GM23338 (cell line): ENCODE results near the gene COBL. TPM values are rescaled to one million over a fixed set of nuclear protein-coding genes. Genes with fewer than 3 reads are reported as not detected.

Experiments
- ATAC-seq: fragments of 200-7000 bp; cut with Tn5 transposase; 3 replicates; pipeline ENCODE4 v1.9.1; 2020
- DNase-seq: peaks from one replicate; pipeline ENCODE4 v3.0.0-alpha.2; 2015; ENCODE audit warnings: low spot score
- H2AFZ ChIP-seq: fragments of 200-600 bp; sonication (generic); 2 replicates; pipeline ENCODE4 v1.8.0; 2016; ENCODE audit warnings: antibody characterized with exemption, mild to moderate bottlenecking, moderate library complexity
- H3F3A ChIP-seq: fragments of 200-600 bp; sonication (generic); replicated peaks from 2 replicates; pipeline ENCODE4 v1.8.0; 2017; ENCODE audit warnings: antibody characterized with exemption, mixed run types, low read depth
- H3K27ac ChIP-seq: fragments of 200-600 bp; sonication (generic); 2 replicates; pipeline ENCODE4 v1.6.1; 2016; ENCODE audit warnings: low read depth
- H3K27me3 ChIP-seq: fragments of 200-600 bp; sonication (generic); 2 replicates; pipeline ENCODE4 v1.8.0; 2016; ENCODE audit warnings: mild to moderate bottlenecking, mixed run types, moderate library complexity; ENCODE audit not compliant: insufficient read depth
- H3K36me3 ChIP-seq: fragments of 200-600 bp; sonication (generic); 2 replicates; pipeline ENCODE4 v1.8.0; 2016; ENCODE audit warnings: mild to moderate bottlenecking; ENCODE audit not compliant: insufficient read depth
- H3K4me1 ChIP-seq: fragments of 200-600 bp; sonication (generic); 2 replicates; pipeline ENCODE4 v1.8.0; 2016; ENCODE audit warnings: mild to moderate bottlenecking, moderate library complexity; ENCODE audit not compliant: insufficient read depth
- H3K4me2 ChIP-seq: fragments of 200-600 bp; sonication (generic); 2 replicates; pipeline ENCODE4 v1.7.1; 2017; ENCODE audit warnings: mixed run types
- H3K4me3 ChIP-seq: fragments of 200-600 bp; sonication (generic); 2 replicates; pipeline ENCODE4 v1.6.1; 2016; ENCODE audit warnings: mixed run types
- H3K79me2 ChIP-seq: fragments of 200-600 bp; sonication (generic); replicated peaks from 2 replicates; pipeline ENCODE4 v1.8.0; 2017; ENCODE audit warnings: mild to moderate bottlenecking; ENCODE audit not compliant: insufficient read depth
- H3K9me2 ChIP-seq: fragments of 200-600 bp; sonication (generic); 2 replicates; pipeline ENCODE4 v1.8.0; 2017; ENCODE audit not compliant: insufficient read depth
- H4K20me1 ChIP-seq: fragments of 200-600 bp; sonication (generic); replicated peaks from 2 replicates; pipeline ENCODE4 v1.8.0; 2017; ENCODE audit warnings: mild to moderate bottlenecking; ENCODE audit not compliant: insufficient read depth
- H3K27ac Mint-ChIP-seq: 2 replicates; pipeline ENCODE4 v1.8.0; 2020; ENCODE audit warnings: inconsistent platforms, mild to moderate bottlenecking, moderate library complexity, mixed read lengths
- H3K27me3 Mint-ChIP-seq: 3 replicates; pipeline ENCODE4 v1.8.0; 2022; ENCODE audit warnings: low read depth, mild to moderate bottlenecking, moderate library complexity, mixed read lengths, inconsistent platforms; ENCODE audit not compliant: insufficient read depth, poor library complexity
- H3K36me3 Mint-ChIP-seq: 3 replicates; pipeline ENCODE4 v1.8.0; 2021; ENCODE audit warnings: low read depth, mild to moderate bottlenecking, inconsistent platforms, moderate library complexity, mixed read lengths
- H3K4me1 Mint-ChIP-seq: 3 replicates; pipeline ENCODE4 v1.8.0; 2020; ENCODE audit warnings: mild to moderate bottlenecking, inconsistent platforms, mixed read lengths
- H3K4me3 Mint-ChIP-seq: 3 replicates; pipeline ENCODE4 v1.8.0; 2021; ENCODE audit warnings: moderate library complexity, mild to moderate bottlenecking, inconsistent platforms, mixed read lengths
- H3K9me3 Mint-ChIP-seq: 3 replicates; pipeline ENCODE4 v1.8.0; 2020; ENCODE audit warnings: moderate library complexity, mild to moderate bottlenecking, inconsistent platforms, mixed read lengths
- CREB1 ChIP-seq: fragments of 250-450 bp; sonication (Bioruptor Pico); IDR thresholded peaks from 2 replicates; pipeline ENCODE4 v1.5.0; 2020; ENCODE audit warnings: low read depth, mild to moderate bottlenecking, moderate library complexity
- EZH2 ChIP-seq: fragments of 200-600 bp; sonication (generic); IDR thresholded peaks from one replicate; pipeline ENCODE4 v1.8.0; 2017; ENCODE audit warnings: antibody characterized with exemption, mild to moderate bottlenecking, low read depth; ENCODE audit not compliant: unreplicated experiment
- EZH2phosphoT487 ChIP-seq: fragments of 200-600 bp; sonication (generic); IDR thresholded peaks from one replicate; pipeline ENCODE4 v1.8.1; 2018; ENCODE audit warnings: antibody characterized with exemption; ENCODE audit not compliant: unreplicated experiment
- JUNB ChIP-seq: IDR thresholded peaks from one replicate; pipeline ENCODE4 v1.6.1; 2016; ENCODE audit warnings: antibody characterized with exemption; ENCODE audit not compliant: unreplicated experiment
- REST ChIP-seq: IDR thresholded peaks from one replicate; pipeline ENCODE4 v1.6.1; 2018; ENCODE audit warnings: antibody characterized with exemption; ENCODE audit not compliant: unreplicated experiment
- ZNF114 ChIP-seq: fragments of 250-450 bp; sonication (Bioruptor Pico); IDR thresholded peaks from 2 replicates; pipeline ENCODE4 v1.5.0; 2020; ENCODE audit warnings: mild to moderate bottlenecking, moderate library complexity
- ZNF331 ChIP-seq: fragments of 250-450 bp; sonication (Bioruptor Pico); IDR thresholded peaks from 2 replicates; pipeline ENCODE4 v1.5.0; 2020; ENCODE audit warnings: low read depth, mild to moderate bottlenecking, moderate library complexity
- ZNF462 ChIP-seq: fragments of 250-450 bp; sonication (Bioruptor Pico); IDR thresholded peaks from 2 replicates; pipeline ENCODE4 v1.5.0; 2020; ENCODE audit warnings: mild to moderate bottlenecking, moderate library complexity
- polyA plus RNA-seq: library from polyadenylated mRNA; unstranded; fragments of >200 nt; fragmentation: Nextera tagmentation; extraction: Ambion mirVana; gene quantifications from 2 replicates; pipeline ENCODE4 v1.2.1, GENCODE V29; 2016
- total RNA-seq: library from RNA; depleted of rRNA; stranded (reverse); fragments of >200 nt; shearing (Covaris generic); gene quantifications from 2 replicates; pipeline ENCODE4 v1.2.3, GENCODE V29; 2014

Gene COBL
- total and polyA plus RNA-seq, 2 experiments from 2014 or later = 18.3 to 51.9 TPM

- TF ChIP-seq ZNF114 (CRISPR knock-in tag) = no peak
- Histone ChIP-seq H3K27ac (no peak overlapping the region), H3K4me2 (no peak overlapping the region), H3K4me1 (peaks cover 10% of the 10 kb centered on the region; the same call in 1 of the 2 replicates), H3F3A (no peaks in the 10 kb centered on the region), H3K36me3 (no peaks in the 10 kb centered on the region; the same call in 1 of the 2 replicates), H3K9me2 (no peaks in the 10 kb centered on the region), H3K4me3 (no peak overlapping the region), H3K27me3 (no peaks in the 10 kb centered on the region), H2AFZ (no peak overlapping the region), H4K20me1 (no peaks in the 10 kb centered on the region), H3K79me2 (no peaks in the 10 kb centered on the region)
- Mint-ChIP-seq H3K27me3 (no peaks in the 10 kb centered on the region), H3K36me3 (no peaks in the 10 kb centered on the region), H3K4me1 (peaks cover 8% of the 10 kb centered on the region), H3K4me3 (no peak overlapping the region), H3K27ac (no peak overlapping the region), H3K9me3 (no peaks in the 10 kb centered on the region)
- ATAC-seq (no peak), DNase-seq (no peak)
These were observed 24.3 kb upstream of the COBL start for GRCh38 chr7:51340936-51341335.

GRCh38 chr7:51340029-51340838 is 23.6 kb upstream of the COBL start:
- Mint-ChIP-seq H3K27ac (no peak overlapping the region), H3K4me1 (peaks cover 8% of the 10 kb centered on the region), H3K9me3 (no peaks in the 10 kb centered on the region), H3K36me3 (no peaks in the 10 kb centered on the region), H3K4me3 (no peak overlapping the region), H3K27me3 (peaks cover under 1% of the 10 kb centered on the region)
- no peaks in the 10 kb centered on the region for H3K79me2 ChIP-seq
- no peaks in the 10 kb centered on the region for H3K9me2 ChIP-seq
- H2AFZ ChIP-seq = no peak overlapping the region
- no peak overlapping the region for H3K4me3 ChIP-seq
- DNase-seq = no peak
- no peak for TF ChIP-seq EZH2
- no peak for TF ChIP-seq ZNF331 (CRISPR knock-in tag)
- no peak for TF ChIP-seq JUNB
- TF ChIP-seq ZNF114 (CRISPR knock-in tag) = no peak
- no peak for TF ChIP-seq ZNF462 (CRISPR knock-in tag)
- TF ChIP-seq CREB1 (CRISPR knock-in tag) = no peak
- TF ChIP-seq REST = no peak
- TF ChIP-seq EZH2phosphoT487 = no peak
- no peaks in the 10 kb centered on the region; the same call in 1 of the 2 replicates for H3K36me3 ChIP-seq
- ATAC-seq = no peak
- peaks cover 10% of the 10 kb centered on the region; the same call in 1 of the 2 replicates for H3K4me1 ChIP-seq
- no peaks in the 10 kb centered on the region for H3K27me3 ChIP-seq
- no peaks in the 10 kb centered on the region for H3F3A ChIP-seq
- H3K4me2 ChIP-seq = no peak overlapping the region
- no peak overlapping the region for H3K27ac ChIP-seq
- no peaks in the 10 kb centered on the region for H4K20me1 ChIP-seq
